DMS114 treated with DMSO at 0.1 percent for 48 hours (cell line): ENCODE measurements around the gene OCLN.
"Not testable (repeated sequence)": the region's sequence is repeated elsewhere in the genome, so short reads cannot be mapped to it uniquely, and the experiment has no call there.

Source experiments
- DNase-seq: peaks from one replicate; lab custom pipeline; 2025; ENCODE audit not compliant: unreplicated experiment; lab: John Stamatoyannopoulos, UW

The OCLN gene

GRCh38 chr5:69527128-69527770 is 34.7 kb downstream of the OCLN start:
- DNase-seq, result no peak

- no peak for DNase-seq
These were observed 35.4 kb downstream of the OCLN start for GRCh38 chr5:69528035-69528434.

GRCh38 chr5:69528609-69529008 is 36.0 kb downstream of the OCLN start:
- DNase-seq, result no peak

- no peak for DNase-seq
These were observed 38.2 kb downstream of the OCLN start for GRCh38 chr5:69530561-69531405.

GRCh38 chr5:69531406-69531801 is 38.8 kb downstream of the OCLN start:
- no peak for DNase-seq

GRCh38 chr5:69537911-69538310 is 45.3 kb downstream of the OCLN start:
- DNase-seq, result not testable (repeated sequence)

- DNase-seq, result not testable (repeated sequence)
These were observed 46.1 kb downstream of the OCLN start for GRCh38 chr5:69538735-69539134.

- DNase-seq, result not testable (repeated sequence)
These were observed 48.8 kb downstream of the OCLN start for GRCh38 chr5:69541347-69541746.

- DNase-seq, result not testable (repeated sequence)
These were observed 50.4 kb downstream of the OCLN start for GRCh38 chr5:69542838-69543618.

- not testable (repeated sequence) for DNase-seq
These were observed 52.0 kb downstream of the OCLN start for GRCh38 chr5:69544602-69545001.

- not testable (repeated sequence) for DNase-seq
These were observed 67.3 kb downstream of the OCLN start, which contains the start of gene GTF2H2C for GRCh38 chr5:69559908-69560330. Gene GTF2H2C, plus strand, starts transcription at chr5:69560191. Its CDS starts 4,942 bp downstream, at chr5:69565133.

GRCh38 chr5:69560587-69561431 is 68.2 kb downstream of the OCLN start:
- not testable (repeated sequence) for DNase-seq

- not testable (repeated sequence) for DNase-seq
These were observed 73.6 kb downstream of the OCLN start for GRCh38 chr5:69566172-69566571.

GRCh38 chr5:69568072-69568471 is 75.5 kb downstream of the OCLN start:
- DNase-seq, result not testable (repeated sequence)

- not testable (repeated sequence) for DNase-seq
These were observed 90.8 kb downstream of the OCLN start for GRCh38 chr5:69583356-69583755.

GRCh38 chr5:69596114-69596840 is 103.7 kb downstream of the OCLN start:
- not testable (repeated sequence) for DNase-seq

GRCh38 chr5:69601947-69602346 is 109.4 kb downstream of the OCLN start:
- DNase-seq, result not testable (repeated sequence)

- not testable (repeated sequence) for DNase-seq
These were observed 114.2 kb downstream of the OCLN start for GRCh38 chr5:69606839-69607238.
